Keratinocyte (primary cell): ENCODE data around the gene SCRG1. TPM values are rescaled to one million over a fixed set of nuclear protein-coding genes. Genes with fewer than 3 reads are reported as not detected.

Source experiments
- DNase-seq: peaks from one replicate; pipeline ENCODE4 v3.0.0-alpha.2; 2011; ENCODE audit warnings: low read depth, missing footprints, low spot score
- FAIRE-seq: peaks from 2 replicates; lab custom pipeline; 2011; peaks lifted over from hg19 to GRCh38; lab: Jason Lieb, UNC
- H2AFZ ChIP-seq: 2 replicates; pipeline ENCODE4 v1.6.0; 2012; ENCODE audit warnings: low read length, control low read depth, inconsistent platforms; ENCODE audit not compliant: control insufficient read depth
- H3K27ac ChIP-seq: 2 replicates; pipeline ENCODE4 v1.5.1; 2011; ENCODE audit warnings: low read length; ENCODE audit not compliant: control insufficient read depth, insufficient read depth
- H3K27me3 ChIP-seq: 3 replicates; pipeline ENCODE4 v1.6.0; 2011; ENCODE audit warnings: low read length; ENCODE audit not compliant: control insufficient read depth, insufficient read depth; ENCODE audit errors: extremely low read depth
- H3K36me3 ChIP-seq, 2 experiments: 2 replicates in 1 of 2; 3 replicates in 1 of 2; pipeline ENCODE4 v1.5.1; 2011; ENCODE audit warnings: low read length in 2 of 2, mild to moderate bottlenecking in 1 of 2; ENCODE audit not compliant: control insufficient read depth in 2 of 2, insufficient read depth in 2 of 2; ENCODE audit errors: extremely low read depth in 1 of 2
- H3K4me1 ChIP-seq: 3 replicates; pipeline ENCODE4 v1.5.1; 2011; ENCODE audit warnings: low read length; ENCODE audit not compliant: control insufficient read depth, insufficient read depth; ENCODE audit errors: extremely low read depth
- H3K4me2 ChIP-seq: 3 replicates; pipeline ENCODE4 v1.6.0; 2011; ENCODE audit warnings: low read depth, low read length; ENCODE audit not compliant: control insufficient read depth, insufficient read depth; ENCODE audit errors: extremely low read depth
- H3K4me3 ChIP-seq, 3 experiments: fragments of 200-600 bp in 1 of 3; sonication (generic) in 1 of 3; 2 replicates in 2 of 3; 3 replicates in 1 of 3; pipeline ENCODE4 v1.5.1; 2011 to 2016; ENCODE audit warnings: low read length in 3 of 3, mild to moderate bottlenecking in 3 of 3, control low read depth in 2 of 3, inconsistent platforms in 1 of 3, low read depth in 1 of 3, mixed read lengths in 1 of 3, mixed run types in 1 of 3, moderate library complexity in 1 of 3; ENCODE audit not compliant: control insufficient read depth in 2 of 3, insufficient read depth in 2 of 3; ENCODE audit errors: extremely low read depth in 1 of 3
- H3K79me2 ChIP-seq: 2 replicates; pipeline ENCODE4 v1.6.0; 2012; ENCODE audit warnings: low read length; ENCODE audit not compliant: control insufficient read depth, insufficient read depth
- H3K9ac ChIP-seq: 3 replicates; pipeline ENCODE4 v1.6.0; 2011; ENCODE audit warnings: low read length; ENCODE audit not compliant: control insufficient read depth, insufficient read depth; ENCODE audit errors: extremely low read depth
- H3K9me1 ChIP-seq: 3 replicates; pipeline ENCODE4 v1.6.0; 2011; ENCODE audit warnings: low read length; ENCODE audit not compliant: control insufficient read depth, insufficient read depth; ENCODE audit errors: extremely low read depth
- H3K9me3 ChIP-seq: 2 replicates; pipeline ENCODE4 v1.5.1; 2012; ENCODE audit warnings: low read depth, low read length; ENCODE audit not compliant: control insufficient read depth
- H4K20me1 ChIP-seq: 3 replicates; pipeline ENCODE4 v1.6.0; 2011; ENCODE audit warnings: low read length; ENCODE audit not compliant: control insufficient read depth, insufficient read depth; ENCODE audit errors: extremely low read depth
- CTCF ChIP-seq, 3 experiments: IDR thresholded peaks in 1 of 3; conservative IDR thresholded peaks in 1 of 3; optimal IDR thresholded peaks in 1 of 3; 2 replicates in 2 of 3; 3 replicates in 1 of 3; pipeline versions ENCODE3 to v1.5.1; 2011; ENCODE audit warnings: low read length in 3 of 3, mild to moderate bottlenecking in 3 of 3, moderate library complexity in 2 of 3, control low read depth in 1 of 3, inconsistent platforms in 1 of 3; ENCODE audit not compliant: insufficient read depth in 2 of 3; ENCODE audit errors: extremely low read depth in 1 of 3
- EZH2 ChIP-seq: IDR thresholded peaks from one replicate; pipeline ENCODE4 v1.6.1; 2012; ENCODE audit warnings: inconsistent platforms, mild to moderate bottlenecking, low read length, moderate library complexity
- dilution Hi-C: fragments of 300-500 bp; cut with MboI; formaldehyde crosslinking; loops from one replicate; pipeline ENCODE4 v1.7.0; 2020; ENCODE audit warnings: low sequenced_read_pairs; ENCODE audit not compliant: extremely low pct_ligation_motif_present
- polyA plus RNA-seq, 5 experiments: library from polyadenylated mRNA; depleted of rRNA in 3 of 5; stranded (reverse) in 3 of 5; stranded (forward) in 1 of 5; unstranded in 1 of 5; fragments of >200 nt; gene quantifications; 1 replicate in 1 of 5; 2 replicates in 3 of 5; 3 replicates in 1 of 5; pipeline versions ENCODE4 v1.2.1 to v1.2.3, GENCODE V29; 2011 to 2012; ENCODE audit warnings: missing spikeins in 2 of 5, low read depth in 1 of 5, low replicate concordance in 1 of 5

Gene SCRG1
- polyA plus RNA-seq, 1 donor (not counting 4 experiments of a cell fraction or from before 2014, with no cell fraction given): not detected

DNA sequence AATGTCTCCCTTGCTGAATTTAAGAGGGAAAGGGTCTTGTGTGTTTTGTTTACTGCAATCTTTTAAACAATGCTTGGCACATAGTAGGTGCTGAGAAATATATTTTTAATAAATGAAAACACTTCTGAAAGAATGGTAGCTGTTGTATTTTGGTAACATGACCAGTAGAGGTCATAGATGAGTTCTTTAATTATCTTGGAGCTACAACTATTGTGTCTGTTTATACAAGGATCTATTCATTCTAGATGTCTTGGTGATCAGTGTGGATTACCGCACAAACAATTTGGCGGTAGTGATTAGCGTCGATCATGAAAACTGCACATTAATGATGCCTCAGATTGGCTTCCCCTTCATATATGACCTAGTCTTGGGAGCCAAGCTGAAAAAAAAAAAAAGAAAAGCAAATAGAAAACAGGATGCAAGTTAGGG is 21.4 kb upstream of the SCRG1 start:
- FAIRE-seq: no peak
- no peaks in the 10 kb centered on the region for H3K79me2 ChIP-seq
- DNase-seq: no peak
- H3K4me2 ChIP-seq: no peak overlapping the region
- no peak overlapping the region for H3K9ac ChIP-seq
- H3K4me1 ChIP-seq: no peaks in the 10 kb centered on the region
- no peaks in the 10 kb centered on the region for H3K9me3 ChIP-seq
- no peaks in the 10 kb centered on the region for H3K27me3 ChIP-seq
- dilution Hi-C loops: no loop called here
- no peak overlapping the region for H3K4me3 ChIP-seq
- H4K20me1 ChIP-seq: no peaks in the 10 kb centered on the region
- no peaks in the 10 kb centered on the region for H3K9me1 ChIP-seq
- H3K36me3 ChIP-seq: no peaks in the 10 kb centered on the region
- TF ChIP-seq EZH2 (no peak), CTCF (optimal IDR thresholded peaks at IDR 0.05 in 1 of 3, IDR thresholded peaks at IDR 0.05 in 1 of 3, conservative IDR thresholded peaks at IDR 0.05 in 1 of 3; ENCODE audit: extremely low read depth in 1 of 3, insufficient read depth in 2 of 3, low read length in 3 of 3) (peak in 2 of 3 experiments; percentile 23 to 36)
- no peak overlapping the region for H2AFZ ChIP-seq
- no peak overlapping the region for H3K27ac ChIP-seq

DNA sequence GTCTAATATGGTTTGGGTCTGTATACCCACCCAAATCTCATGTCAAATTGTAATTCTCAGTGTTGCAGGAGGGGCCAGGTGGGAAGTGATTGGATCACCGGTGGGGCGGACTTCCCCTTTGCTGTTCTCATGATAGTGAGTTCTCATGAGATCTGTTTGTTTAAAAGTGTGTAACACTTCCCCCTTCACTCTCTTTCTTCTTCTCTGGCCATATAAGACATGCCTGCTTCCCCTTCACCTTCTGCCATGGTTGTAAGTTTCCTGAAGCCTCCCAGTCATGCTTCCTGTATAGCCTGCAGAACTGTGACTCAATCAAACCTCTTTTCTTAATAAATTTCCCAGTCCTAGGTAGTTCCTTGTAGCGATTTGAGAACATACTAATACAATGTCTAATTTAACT is 19.7 kb upstream of the SCRG1 start:
- no peak for TF ChIP-seq EZH2
- TF ChIP-seq CTCF (optimal IDR thresholded peaks at IDR 0.05 in 1 of 3, IDR thresholded peaks at IDR 0.05 in 1 of 3, conservative IDR thresholded peaks at IDR 0.05 in 1 of 3; ENCODE audit: extremely low read depth in 1 of 3, insufficient read depth in 2 of 3, low read length in 3 of 3): no peak
- Histone ChIP-seq H3K9me1 (no peaks in the 10 kb centered on the region), H3K9ac (no peak overlapping the region), H3K36me3 (no peaks in the 10 kb centered on the region), H4K20me1 (no peaks in the 10 kb centered on the region), H3K27ac (no peak overlapping the region), H3K4me1 (no peaks in the 10 kb centered on the region), H3K9me3 (no peaks in the 10 kb centered on the region), H2AFZ (no peak overlapping the region), H3K79me2 (no peaks in the 10 kb centered on the region), H3K4me2 (no peak overlapping the region), H3K4me3 (no peak overlapping the region), H3K27me3 (no peaks in the 10 kb centered on the region)
- dilution Hi-C loops: no loop called here
- no peak for DNase-seq
- FAIRE-seq: no peak
